Measurements from ENCODE around the gene CTIF.

Gene CTIF

GRCh38 chr18:48552130-48552529 lies 13.3 kb downstream of the CTIF start:
- no peak for DNase-seq

DNA sequence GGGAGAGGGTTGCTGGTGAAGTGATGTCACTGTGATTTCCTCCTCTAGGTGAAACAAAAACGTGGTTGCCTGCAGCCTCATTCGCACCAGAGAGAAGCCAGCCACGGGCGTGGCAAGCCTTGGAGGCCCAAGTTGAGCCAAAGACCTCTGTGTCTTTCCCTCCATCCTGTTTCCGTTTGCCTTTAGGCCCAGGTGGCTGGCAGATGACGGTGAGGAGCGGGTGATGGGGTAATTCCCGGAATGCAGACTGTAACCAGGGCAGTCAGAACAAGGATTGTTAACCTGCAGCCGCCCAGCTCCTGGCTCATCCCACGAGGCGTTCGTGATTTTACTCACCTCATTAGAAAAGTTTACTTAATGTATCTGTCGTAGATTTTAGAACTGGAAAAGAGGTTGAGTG lies 14.4 kb downstream of the CTIF start:
- DNase-seq = no peak

DNA sequence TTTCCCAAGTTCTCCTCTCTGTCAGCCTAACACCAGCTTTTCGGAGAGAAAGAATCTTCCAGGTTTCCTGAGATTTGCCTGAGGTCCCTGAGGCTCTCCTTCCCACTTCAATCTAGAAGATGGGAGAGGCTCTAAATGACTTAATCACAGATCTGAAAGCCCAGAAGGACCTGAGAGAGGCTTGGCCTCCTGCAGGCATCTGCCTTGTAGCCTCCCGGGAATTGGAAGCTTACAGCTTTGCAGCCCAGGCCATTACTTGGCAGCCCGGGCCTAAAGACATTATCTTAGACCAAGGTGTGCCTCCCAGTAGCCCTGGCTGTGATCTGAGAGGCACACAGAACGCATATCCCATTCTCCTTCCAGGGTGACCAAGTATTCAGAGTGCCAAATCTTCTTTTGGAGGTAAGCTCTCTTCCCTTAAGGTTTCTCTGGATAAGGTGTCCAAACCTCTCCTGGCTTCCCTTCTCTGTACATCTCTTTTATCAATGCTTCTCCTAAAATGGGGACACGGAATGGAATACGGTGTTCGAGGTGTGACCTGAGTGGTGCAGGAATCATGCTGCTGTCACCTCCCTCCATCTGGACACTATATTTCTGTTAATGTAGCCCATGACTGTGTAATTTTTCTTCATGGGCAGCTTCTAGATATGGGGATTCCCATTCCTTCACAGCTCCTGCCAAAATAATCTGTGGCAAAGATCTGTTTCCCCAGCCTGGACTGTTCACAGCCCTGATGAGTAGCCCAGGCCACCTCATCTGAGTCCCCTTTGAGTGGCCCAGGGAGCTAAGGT lies 16.0 kb downstream of the CTIF start:
- DNase-seq = no peak

DNA sequence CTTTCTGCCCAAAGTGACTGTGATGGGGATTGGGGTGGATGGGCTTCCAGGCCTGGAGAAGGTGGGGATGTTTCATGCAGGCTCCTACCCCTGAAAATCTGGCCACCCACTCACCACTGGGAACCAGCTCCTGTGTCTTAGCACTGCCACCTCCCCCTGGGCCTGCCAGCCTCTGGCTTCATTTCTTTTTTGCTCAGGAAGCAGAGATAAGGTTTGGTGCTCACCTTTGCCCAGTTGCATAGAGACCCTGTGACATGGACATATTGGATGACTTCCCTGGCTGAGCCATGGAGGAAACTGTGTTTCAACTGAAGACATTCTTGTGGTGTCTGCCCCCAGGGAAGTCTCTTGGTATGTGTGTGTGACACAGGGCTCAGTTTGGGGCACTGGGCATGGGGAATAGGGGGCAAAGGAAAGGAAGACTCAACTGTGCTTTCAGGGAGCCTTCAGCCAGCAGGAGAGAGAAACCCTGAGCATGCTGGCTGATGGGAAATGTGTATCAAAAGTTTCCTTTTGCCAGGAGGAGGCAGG lies 16.7 kb downstream of the CTIF start:
- DNase-seq = no peak

DNA sequence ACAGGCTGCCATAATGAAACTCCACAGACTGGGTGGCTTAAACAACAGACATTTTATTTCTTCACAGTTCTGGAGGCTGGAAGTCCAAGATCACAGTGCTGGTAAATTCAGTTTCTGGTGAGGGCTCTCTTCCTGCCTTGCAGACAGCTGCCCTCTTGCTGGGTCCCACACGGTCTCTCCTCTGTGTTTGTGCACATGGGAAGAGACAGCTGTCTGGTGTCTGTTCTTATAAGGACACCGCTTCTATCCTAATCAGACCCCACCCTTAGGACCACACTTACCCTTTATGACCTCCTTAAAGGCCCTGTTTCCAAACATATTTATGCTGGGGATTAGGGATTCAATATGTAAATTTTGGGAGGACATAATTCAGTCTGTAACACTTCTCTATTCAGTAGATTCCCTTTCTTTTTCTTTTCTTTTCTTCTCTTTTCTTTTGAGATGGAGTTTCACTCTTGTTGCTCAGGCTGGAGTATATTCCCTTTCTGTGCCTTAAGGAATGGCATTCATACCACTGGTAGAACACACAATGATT lies 18.9 kb downstream of the CTIF start:
- DNase-seq = no peak

DNA sequence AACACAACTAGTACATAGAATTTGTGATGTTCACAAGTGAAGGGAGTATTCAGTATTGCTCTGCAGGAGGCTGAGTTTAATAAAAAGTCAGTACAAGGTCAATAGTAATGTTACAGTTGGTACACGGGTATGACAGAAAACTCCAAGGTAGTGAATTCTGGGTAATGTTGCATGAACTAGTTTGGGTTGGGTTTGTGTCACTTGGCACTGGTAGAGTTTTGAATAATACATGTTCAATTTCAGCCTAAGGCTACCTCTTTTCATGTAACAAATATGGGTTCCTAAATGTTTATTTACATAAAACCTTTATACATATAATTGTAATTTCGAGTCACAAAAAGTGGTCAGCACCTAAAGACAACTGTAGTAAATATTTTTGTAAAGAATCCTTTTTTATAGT lies 19.4 kb downstream of the CTIF start:
- DNase-seq = no peak

GRCh38 chr18:48560491-48560890 lies 21.7 kb downstream of the CTIF start:
- DNase-seq = no peak

DNA sequence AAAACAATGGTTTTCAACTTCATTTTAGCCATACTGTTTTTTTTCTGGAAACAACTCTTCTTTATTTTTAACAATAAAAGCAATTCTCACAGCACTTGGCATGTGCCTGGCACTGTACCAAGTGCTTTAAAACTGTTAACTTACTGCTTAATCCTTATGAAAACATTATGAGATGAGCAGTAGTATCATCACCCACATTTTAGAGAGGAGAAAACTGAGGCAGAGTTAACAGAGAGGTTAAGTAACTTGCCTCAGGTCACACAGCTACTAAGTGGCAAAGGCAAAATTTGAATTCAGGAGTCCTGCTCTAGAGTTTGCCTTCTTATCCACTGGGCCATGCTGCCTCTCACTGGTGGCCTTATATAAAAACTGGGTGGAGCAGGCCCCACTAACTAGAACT lies 23.2 kb downstream of the CTIF start:
- DNase-seq = no peak

- DNase-seq = peak; percentile 91
Measured at GRCh38 chr18:48563027-48563426, 24.2 kb downstream of the CTIF start.

DNA sequence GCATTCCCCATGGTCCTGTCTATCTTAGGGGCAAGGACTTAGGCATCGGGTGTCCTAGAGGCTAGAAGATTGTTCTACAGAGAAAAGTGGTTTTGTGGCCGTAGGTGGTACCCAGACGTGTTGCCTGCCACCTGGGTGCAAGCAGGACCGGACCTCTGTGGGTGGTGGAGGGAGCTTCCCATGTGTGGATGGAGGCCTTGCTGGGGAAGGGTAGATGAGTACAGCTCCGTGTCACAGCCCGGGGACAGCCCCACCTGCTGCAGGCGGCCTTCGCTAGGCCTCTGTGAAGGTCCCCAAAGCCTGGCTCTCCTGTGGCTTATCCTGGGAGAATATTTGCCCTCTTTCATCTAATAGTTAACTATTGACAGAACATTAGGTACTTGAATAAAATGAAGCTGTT lies 25.3 kb downstream of the CTIF start:
- no peak for DNase-seq

- DNase-seq = no peak
Measured at GRCh38 chr18:48565105-48565504, 26.3 kb downstream of the CTIF start.

- no peak for DNase-seq
Measured at GRCh38 chr18:48566589-48566988, 27.8 kb downstream of the CTIF start.

GRCh38 chr18:48567388-48567787 lies 28.6 kb downstream of the CTIF start:
- DNase-seq = no peak

DNA sequence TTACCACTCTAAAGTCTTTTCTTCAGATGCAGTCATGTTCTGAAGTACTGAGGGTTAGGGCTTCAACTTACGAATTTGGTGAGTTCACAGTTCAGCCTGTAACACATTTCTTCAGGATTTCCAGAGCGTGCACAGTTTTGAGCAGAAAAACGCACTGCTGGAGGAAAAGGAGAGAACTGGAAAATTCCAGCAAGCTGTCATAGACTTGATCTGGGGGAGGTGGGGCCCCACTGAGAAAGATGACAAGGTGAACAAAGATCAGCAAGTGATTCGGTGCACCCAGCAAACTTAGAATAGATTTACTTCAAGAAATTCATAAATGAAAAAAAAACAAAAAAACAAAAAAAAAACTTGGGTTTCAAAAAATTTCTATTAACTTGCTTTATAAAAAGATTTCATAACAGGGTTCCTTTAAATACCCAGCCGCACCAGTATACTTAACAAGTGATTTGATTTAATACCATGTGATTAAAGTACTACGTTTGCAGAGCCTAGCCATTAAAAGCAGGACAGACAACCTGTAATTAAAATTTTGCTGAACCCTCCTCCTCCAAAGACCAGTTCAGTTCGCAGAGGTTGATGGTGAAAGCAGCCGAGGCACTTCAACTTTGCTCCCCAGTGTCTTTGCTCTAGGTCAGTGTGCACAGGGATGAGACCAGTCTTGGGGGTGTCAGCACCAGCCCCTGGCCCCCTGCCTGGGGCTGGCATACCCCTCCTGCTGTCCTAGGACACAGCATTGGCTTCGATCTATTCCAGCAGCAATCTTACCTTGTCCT lies 30.5 kb downstream of the CTIF start:
- no peak for DNase-seq

DNA sequence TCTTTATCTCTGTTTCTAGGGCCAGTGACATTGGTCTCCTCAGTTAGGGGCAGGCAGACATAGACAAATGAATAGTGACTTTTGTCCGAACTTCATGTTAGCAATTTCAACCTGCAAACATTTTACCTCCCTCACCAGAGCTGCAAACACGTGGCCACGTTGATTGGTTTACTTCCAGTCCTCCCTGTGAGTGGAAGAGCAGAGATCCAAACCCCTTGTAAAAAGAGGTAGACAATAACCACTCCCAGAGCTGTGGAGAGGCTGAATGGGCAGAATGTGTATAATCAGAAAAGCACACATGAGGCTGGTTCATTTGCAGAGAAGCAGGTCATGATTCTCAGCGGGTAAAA lies 31.1 kb downstream of the CTIF start:
- DNase-seq = no peak

GRCh38 chr18:48570313-48570712 lies 31.5 kb downstream of the CTIF start:
- DNase-seq = no peak

GRCh38 chr18:48571639-48572384 lies 33.0 kb downstream of the CTIF start:
- DNase-seq = no peak

GRCh38 chr18:48572402-48573126 lies 33.7 kb downstream of the CTIF start:
- no peak for DNase-seq

DNA sequence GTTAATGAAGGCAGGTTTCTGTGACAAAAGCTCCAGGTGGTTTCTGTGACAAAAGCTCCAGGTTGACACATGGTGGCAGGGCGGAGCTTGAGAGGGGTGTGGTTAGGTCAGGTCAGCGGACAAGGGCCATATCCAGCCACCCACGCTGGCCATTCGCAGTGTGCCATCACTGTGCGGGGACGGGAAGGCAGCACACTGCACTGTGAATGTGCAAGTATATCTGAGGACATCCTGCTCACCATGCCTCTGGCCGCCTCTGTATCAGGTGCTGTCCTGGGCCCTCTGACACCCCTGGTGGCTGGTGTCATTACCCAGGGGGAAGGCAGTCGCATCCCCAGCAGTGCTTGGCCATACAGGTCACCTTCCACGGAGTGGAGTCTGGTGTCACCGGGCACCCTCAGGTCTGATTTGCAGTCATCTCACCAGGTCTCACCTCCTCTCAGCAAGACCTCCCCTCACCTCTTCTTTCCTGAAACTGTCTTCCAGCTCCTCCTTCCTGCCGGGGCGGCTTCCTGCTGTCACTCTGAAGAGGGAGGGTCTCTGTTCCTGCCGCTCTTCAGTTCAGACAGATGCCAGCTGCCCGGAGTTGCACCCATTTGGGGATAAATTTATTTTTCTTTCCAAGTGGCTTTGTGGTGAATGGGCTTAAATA lies 34.9 kb downstream of the CTIF start:
- DNase-seq = no peak

- no peak for DNase-seq
Measured at GRCh38 chr18:48574667-48575300, 36.0 kb downstream of the CTIF start.

GRCh38 chr18:48575301-48575657 lies 36.4 kb downstream of the CTIF start:
- no peak for DNase-seq

Measured in EL (cell line).